Suppressor macrophage (primary cell): ENCODE results near the gene CREBZF.
A peak's percentile ranks its signal among the peaks of the same experiment; 100 is the strongest.

Source experiments
- DNase-seq, 4 experiments: peaks; one replicate each; pipeline ENCODE4 v3.0.0-alpha.2; 2020 to 2022
- total RNA-seq, 17 experiments: gene quantifications; one replicate each; lab custom pipeline; 2026; ENCODE audit warnings: mixed read lengths in 6 of 17, inconsistent platforms in 3 of 17; lab: John Stamatoyannopoulos, UW

CREBZF gene
- total RNA-seq = 16.1 to 61.2 (median 37.3) reads per million in 17 experiments

DNA sequence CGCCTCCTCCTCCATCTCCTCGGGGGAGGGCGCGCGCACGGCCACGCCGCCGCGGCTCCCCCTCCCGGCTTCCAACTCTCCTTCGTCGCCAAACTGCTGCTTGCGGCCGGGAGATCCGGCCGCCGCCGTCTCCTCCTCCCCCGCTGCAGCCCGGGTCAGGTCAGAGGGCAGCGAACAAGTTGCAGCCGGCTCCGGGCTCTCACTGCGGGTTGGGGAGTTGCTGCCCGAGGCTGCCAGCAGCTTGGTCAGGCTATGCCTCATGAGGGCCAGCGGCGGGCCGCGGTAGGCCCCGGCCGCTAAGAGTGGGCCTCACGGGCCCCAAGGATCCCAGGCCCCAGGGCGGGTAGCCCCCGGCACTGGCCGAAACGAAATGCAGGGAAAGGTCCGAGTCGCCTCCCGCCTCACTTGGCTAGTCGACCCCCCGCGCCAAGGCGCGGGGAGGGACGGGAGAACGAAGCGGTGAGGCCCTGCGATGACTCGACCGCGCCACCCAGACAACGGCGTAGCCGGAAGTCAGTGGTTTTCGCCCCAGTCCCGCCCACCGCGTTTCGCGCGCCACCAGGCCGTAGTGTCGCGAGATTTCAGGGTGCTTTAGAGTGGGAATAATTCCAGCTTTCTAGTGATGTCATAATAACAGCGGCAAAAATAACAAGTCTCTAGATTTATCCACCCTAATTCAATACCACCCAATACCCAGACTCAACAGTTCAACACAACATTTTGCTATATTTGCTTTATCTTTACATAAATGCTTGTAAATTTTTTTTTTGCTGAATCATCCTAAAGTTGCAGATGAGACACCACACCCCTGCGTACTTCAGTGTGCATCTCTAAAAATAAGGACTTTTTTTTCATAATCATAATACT, at the start of gene CREBZF:
Gene CREBZF, minus strand, starts transcription at position 515 of the 867 bp plus-strand sequence. Its CDS starts 254 bp downstream, at position 261.
- peak; percentile 97 to 99 (median 98) for DNase-seq

- no peak for DNase-seq
Measured at GRCh38 chr11:85712953-85713352, 48.0 kb upstream of the CREBZF start.

DNA sequence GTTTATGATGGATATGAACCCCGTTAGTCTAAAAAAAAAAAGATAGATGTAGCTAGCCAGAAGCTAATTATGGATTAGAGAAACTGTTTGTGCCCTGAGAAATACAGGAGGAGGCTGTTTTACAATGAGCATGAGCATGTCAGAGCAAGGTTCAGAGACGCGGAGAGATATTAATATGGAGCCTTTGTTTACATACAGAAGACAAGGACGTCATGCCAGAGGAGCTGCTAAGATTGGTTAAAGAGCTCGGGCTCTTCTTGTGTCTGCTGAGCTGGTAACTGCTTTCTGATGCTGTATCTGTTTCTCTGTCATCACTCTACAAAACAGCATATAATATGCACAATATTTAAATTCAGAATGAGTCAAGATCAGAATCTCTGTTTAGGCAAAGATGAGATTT, 46.0 kb upstream of the CREBZF start:
- no peak for DNase-seq

- DNase-seq = no peak
Measured at GRCh38 chr11:85709941-85710702, 45.2 kb upstream of the CREBZF start.

DNA sequence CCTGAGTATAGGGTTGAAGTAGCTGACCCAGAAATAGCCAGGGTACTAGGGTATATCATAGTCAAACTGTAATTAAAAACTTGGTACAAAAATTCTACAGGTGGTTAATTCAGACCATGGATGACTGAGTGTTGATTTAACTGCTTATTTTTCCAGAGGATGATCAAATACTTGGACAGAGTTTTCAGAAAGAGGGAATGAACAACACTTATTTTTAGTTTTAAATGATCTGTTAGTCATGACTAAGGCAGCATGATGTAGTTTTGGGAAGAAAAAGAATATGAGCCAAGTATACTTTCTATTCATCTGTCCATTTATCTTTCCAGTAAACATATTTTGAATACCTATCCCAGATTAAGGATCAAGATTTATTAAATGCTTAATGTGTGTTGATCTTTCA, 40.9 kb upstream of the CREBZF start:
- no peak for DNase-seq

- DNase-seq = no peak
Measured at GRCh38 chr11:85704967-85705366, 40.0 kb upstream of the CREBZF start.

- peak in 1 of 4 experiments; percentile 7 for DNase-seq
Measured at GRCh38 chr11:85699957-85700741, 35.2 kb upstream of the CREBZF start.

DNA sequence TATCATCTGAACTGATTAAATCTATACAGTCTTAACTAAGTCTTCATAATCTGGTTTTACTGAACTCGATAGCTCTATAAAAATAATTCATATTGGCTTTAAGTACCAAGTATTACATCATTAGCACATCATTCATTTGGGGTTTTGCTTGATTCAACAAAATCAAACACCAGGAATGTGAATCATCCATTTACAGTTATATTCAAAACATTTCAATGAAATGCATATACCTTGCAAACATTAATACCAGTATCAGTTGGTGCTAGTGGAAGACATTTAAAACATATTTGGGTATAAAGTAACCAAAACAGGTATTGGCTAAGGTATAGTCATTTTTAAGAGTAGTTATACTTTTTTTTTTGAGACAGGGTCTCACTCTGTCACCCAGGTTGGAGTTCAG, 33.3 kb upstream of the CREBZF start:
- no peak for DNase-seq

- DNase-seq = no peak
Measured at GRCh38 chr11:85697747-85698146, 32.8 kb upstream of the CREBZF start.

DNA sequence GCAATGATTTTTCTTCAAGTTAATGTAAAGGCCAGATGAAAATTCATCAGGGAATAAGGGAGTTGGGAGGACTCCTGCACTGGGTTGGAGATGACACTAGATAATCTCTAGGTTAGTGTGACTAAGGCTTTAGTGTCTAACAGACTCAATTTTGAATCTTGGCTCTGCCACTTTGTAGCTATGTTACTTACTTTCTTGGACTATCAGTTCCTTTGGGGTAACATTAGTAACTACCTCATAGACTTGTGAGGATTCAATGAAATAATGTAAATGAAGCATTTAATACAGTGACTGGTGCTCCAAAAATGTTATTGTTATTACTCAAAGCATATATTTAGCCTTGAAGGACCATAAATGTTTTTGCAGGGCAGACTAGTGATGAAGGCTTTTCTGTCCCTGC, 30.6 kb upstream of the CREBZF start:
- no peak for DNase-seq

GRCh38 chr11:85694385-85694980, 29.6 kb upstream of the CREBZF start:
- DNase-seq = peak in 3 of 4 experiments; percentile 6 to 31 (median 30)

GRCh38 chr11:85685820-85686459, 21.0 kb upstream of the CREBZF start, which contains the start of gene CCDC89:
CCDC89 (minus strand) TSS chr11:85686195; CDS start chr11:85686130, 65 bp downstream.
- peak in 2 of 4 experiments; percentile 6 for DNase-seq

GRCh38 chr11:85685125-85685819, 20.3 kb upstream of the CREBZF start:
- no peak for DNase-seq

DNA sequence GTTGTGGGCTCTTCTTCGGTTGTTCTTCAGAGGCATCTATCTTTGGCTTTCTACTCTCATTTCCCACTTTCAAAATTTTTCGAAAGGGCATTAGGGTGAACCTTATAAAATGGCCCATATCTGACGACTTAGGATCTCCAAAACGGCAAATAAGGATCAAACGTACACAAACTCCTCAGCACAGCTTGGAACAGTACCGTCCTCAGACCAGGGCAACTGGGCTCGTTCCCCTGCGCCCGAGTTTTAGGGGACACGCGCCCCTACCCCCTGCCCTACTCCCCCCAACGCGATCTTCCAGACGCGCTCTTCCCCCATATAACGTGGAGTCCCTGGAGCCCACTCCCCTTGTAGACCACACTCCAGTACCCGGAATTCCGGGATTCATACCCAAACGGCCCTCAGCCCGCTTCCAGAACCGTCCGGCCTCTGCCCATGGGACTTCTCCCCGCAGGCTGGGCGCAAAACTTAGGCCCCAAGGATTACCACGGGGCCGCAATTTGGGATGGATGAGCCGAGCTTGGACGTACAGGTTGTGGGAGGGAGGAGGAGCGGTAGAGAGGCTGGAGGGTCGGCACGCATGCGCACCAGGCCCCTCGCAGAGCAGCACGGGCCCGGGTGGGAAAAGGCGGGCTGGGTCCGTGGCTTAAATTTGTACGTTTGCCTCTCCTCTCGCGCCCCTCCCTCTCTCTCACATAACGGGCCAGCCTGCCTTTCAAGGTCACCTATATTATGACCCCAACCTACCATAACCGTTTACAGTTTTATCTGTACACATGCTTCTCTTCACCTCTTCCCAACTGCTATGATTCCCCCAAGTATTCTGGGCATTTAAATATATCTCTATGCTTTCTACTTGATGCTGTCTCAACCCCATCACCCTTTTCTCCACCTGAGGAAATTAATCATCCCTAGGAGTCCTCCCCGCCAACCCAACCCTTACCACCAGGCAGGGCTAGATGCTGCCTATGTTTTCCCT, 17.7 kb upstream of the CREBZF start:
- DNase-seq = peak in 3 of 4 experiments; percentile 35 to 54 (median 53)

GRCh38 chr11:85680897-85681296, 16.0 kb upstream of the CREBZF start:
- DNase-seq = no peak

DNA sequence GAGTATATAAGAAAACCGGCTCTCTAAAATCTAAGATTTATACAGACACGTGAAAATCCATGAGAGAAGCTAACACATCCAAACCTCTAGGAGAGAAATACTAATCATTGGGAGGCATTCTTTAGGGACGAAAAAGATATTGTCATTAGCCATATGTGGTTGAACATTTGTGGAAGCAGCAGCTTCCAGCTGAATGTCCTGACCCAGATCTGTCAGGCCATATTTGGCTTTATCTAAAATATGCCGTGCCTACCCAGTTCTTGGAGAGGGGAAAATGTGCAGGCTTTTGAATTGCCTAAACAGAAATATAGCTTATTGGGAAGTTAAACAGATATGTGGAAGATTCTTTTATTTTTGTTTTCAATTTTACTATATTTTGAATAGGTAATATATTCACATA, 14.6 kb upstream of the CREBZF start:
- no peak for DNase-seq

DNA sequence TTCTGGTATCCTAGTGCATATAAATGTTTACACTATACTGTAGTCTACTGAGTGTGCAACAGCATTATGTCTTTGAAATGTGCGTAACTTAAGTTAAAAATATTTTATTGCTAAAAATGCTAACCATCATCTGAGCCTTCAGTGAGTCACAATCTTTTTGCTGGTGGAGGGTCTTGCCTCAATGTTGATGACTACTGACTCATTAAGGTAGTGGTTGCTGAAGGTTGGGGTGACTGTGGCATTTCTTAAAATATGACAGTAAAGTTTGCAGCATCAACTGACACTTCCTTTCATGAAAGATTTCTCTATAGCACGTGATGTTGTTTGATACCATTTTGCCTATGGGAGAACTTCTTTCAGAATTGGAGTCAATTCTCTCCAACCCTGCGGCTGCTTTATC, 8.5 kb upstream of the CREBZF start:
- DNase-seq = no peak

DNA sequence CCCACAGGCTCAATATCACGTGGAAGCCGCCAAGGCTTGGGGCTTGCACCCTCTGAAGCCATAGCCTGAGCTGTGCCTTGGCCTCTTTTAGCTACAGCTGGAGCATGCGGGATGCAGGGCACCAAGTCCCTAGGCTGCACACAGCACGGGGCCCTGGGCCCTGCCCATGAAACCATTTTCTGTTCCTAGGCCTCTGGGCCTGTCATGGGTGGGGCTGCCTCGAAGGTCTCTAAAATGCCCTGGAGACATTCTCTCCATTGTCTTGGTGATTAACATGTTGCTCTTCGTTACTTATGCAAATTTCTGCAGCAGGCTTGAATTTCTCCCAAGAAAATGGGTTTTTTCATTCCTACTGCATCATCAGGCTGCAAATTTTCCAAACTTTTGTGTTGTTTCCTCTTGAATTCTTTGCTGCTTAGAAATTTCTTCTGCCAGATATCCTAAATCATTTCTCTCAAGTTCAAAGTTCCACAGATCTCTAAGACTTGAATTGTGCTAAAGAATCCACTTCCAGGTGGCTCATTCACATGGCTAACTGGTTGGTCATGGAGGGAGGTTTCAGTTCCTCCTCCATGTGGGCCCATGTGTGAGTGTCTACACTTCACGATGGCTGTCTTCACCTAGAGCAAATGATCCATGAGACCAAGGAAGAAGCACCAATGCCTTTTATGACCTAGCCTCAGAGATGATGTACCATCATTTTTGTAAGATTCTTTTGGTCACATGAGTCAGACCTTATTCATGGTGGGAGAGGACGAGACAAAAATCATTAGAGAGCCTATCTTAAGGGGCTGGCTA, 7.4 kb upstream of the CREBZF start:
- DNase-seq = no peak
